Loucy (cell line): ENCODE measurements around the gene IL5.

Experiments used
- CTCF ChIP-seq: fragments of 200-600 bp; sonication (generic); conservative IDR thresholded peaks from 2 replicates; pipeline ENCODE4 v1.5.1; 2014; ENCODE audit warnings: mild to moderate bottlenecking, antibody characterized with exemption, low read length
- EZH2phosphoT487 ChIP-seq: fragments of 200-600 bp; IDR thresholded peaks from 2 replicates; pipeline ENCODE4 v1.6.1; 2018; ENCODE audit warnings: antibody characterized with exemption, mild to moderate bottlenecking, moderate library complexity, borderline replicate concordance

DNA sequence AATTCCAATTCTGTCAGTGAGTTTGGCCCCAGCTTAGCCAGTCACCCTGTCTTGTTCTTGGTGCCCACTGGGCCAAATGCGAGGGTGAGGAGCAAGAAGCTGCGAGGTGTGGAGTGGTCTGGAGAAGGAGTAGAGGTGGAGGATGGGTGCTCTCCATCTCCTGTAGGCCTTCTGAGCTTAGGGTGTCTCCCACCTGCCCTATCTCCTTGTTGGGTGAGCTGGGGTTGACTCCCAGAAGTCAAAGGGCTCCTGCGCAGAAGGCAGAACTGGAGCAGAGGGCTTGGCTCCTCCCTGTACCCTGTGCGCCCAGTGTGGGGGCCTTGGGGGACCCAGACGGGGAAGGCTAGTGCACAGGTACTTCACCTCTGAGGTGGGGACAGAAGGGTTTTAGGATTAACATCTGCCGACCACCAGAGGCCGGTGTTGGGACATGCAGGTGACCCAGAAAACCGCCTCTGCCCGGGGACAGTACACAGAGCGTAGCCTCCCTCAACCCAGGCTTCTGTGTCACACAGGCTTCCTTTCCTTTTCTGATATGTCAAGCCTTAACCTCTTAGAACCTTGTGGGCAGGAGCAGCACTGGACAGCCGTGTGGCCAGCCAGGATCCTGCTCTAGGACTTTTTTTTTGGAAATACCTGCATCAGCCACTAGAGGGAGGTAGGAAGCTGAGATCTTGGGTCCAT, 16.9 kb downstream of the IL5 start:
- TF ChIP-seq CTCF (peak; percentile 84), EZH2phosphoT487 (no peak)
